Mononuclear cell (primary cell): ENCODE measurements around the gene KRTAP5-3. TPM values are rescaled to one million over a fixed set of nuclear protein-coding genes. Genes with fewer than 3 reads are reported as not detected.
"Not testable (repeated sequence)": the region's sequence is repeated elsewhere in the genome, so short reads cannot be mapped to it uniquely, and the experiment has no call there.

ENCODE experiments used
- H3K27me3 ChIP-seq: 2 replicates; pipeline ENCODE4 v1.6.0; 2011; ENCODE audit warnings: low read length, control low read depth; ENCODE audit not compliant: insufficient read depth
- H3K4me1 ChIP-seq: 2 replicates; pipeline ENCODE4 v1.5.1; 2011; ENCODE audit warnings: mild to moderate bottlenecking, low read length, control low read depth; ENCODE audit not compliant: insufficient read depth
- H3K4me3 ChIP-seq: 2 replicates; pipeline ENCODE4 v1.5.1; 2011; ENCODE audit warnings: mild to moderate bottlenecking, low read length, moderate library complexity
- H3K9me3 ChIP-seq: 2 replicates; pipeline ENCODE4 v1.5.1; 2011; ENCODE audit warnings: low read depth, mild to moderate bottlenecking, control low read depth, low read length
- total RNA-seq: library from RNA; depleted of rRNA; stranded (reverse); fragments of >200 nt; gene quantifications from one replicate; pipeline ENCODE4 v1.2.3, GENCODE V29; 2012

Gene KRTAP5-3
- total RNA-seq, 1 donor, result not detected

- Histone ChIP-seq H3K27me3 (peaks cover 11% of the 10 kb centered on the region), H3K4me1 (peaks cover 22% of the 10 kb centered on the region)
- H3K9me3 ChIP-seq, H3K4me3 ChIP-seq: not testable (repeated sequence)
Measured at GRCh38 chr11:1589191-1589963, 18.9 kb downstream of the KRTAP5-3 start.

GRCh38 chr11:1586699-1587098 is 21.6 kb downstream of the KRTAP5-3 start:
- H3K9me3 ChIP-seq, result no peaks in the 10 kb centered on the region
- no peak overlapping the region for H3K4me3 ChIP-seq
- H3K27me3 ChIP-seq, result peaks cover 6% of the 10 kb centered on the region
- H3K4me1 ChIP-seq, result peaks cover 22% of the 10 kb centered on the region

GRCh38 chr11:1584661-1585370 is 23.4 kb downstream of the KRTAP5-3 start, which contains the start of gene KRTAP5-1:
KRTAP5-1 (minus strand) TSS chr11:1585283; CDS start chr11:1585249, 34 bp downstream.
- H3K4me1 ChIP-seq, result peaks cover 21% of the 10 kb centered on the region
- H3K9me3 ChIP-seq, H3K4me3 ChIP-seq, H3K27me3 ChIP-seq: not testable (repeated sequence)

- not testable (repeated sequence) for H3K9me3 ChIP-seq, H3K4me1 ChIP-seq, H3K27me3 ChIP-seq, H3K4me3 ChIP-seq
Measured at GRCh38 chr11:1582909-1583308, 25.4 kb downstream of the KRTAP5-3 start.

GRCh38 chr11:1581976-1582375 is 26.3 kb downstream of the KRTAP5-3 start:
- Histone ChIP-seq H3K4me1 (no peaks in the 10 kb centered on the region), H3K4me3 (no peak overlapping the region), H3K27me3 (peaks cover 6% of the 10 kb centered on the region), H3K9me3 (no peaks in the 10 kb centered on the region)

- peaks cover 14% of the 10 kb centered on the region for H3K4me1 ChIP-seq
- peaks cover 18% of the 10 kb centered on the region for H3K27me3 ChIP-seq
- no peak overlapping the region for H3K4me3 ChIP-seq
- H3K9me3 ChIP-seq, result no peaks in the 10 kb centered on the region
Measured at GRCh38 chr11:1576825-1577224, 31.4 kb downstream of the KRTAP5-3 start.

- H3K4me1 ChIP-seq, result peaks cover 20% of the 10 kb centered on the region
- peaks cover 22% of the 10 kb centered on the region for H3K27me3 ChIP-seq
- H3K9me3 ChIP-seq, H3K4me3 ChIP-seq: not testable (repeated sequence)
Measured at GRCh38 chr11:1575756-1576155, 32.5 kb downstream of the KRTAP5-3 start.

- H3K4me3 ChIP-seq, result no peak overlapping the region
- H3K27me3 ChIP-seq, result peaks cover 30% of the 10 kb centered on the region
- H3K9me3 ChIP-seq, result no peaks in the 10 kb centered on the region
- peaks cover 25% of the 10 kb centered on the region for H3K4me1 ChIP-seq
Measured at GRCh38 chr11:1574933-1575242, 33.4 kb downstream of the KRTAP5-3 start.

GRCh38 chr11:1574238-1574932 is 33.9 kb downstream of the KRTAP5-3 start:
- Histone ChIP-seq H3K27me3 (peaks cover 30% of the 10 kb centered on the region), H3K4me3 (peak overlapping the region; percentile 27), H3K9me3 (no peaks in the 10 kb centered on the region), H3K4me1 (peaks cover 25% of the 10 kb centered on the region)

GRCh38 chr11:1573903-1574237 is 34.4 kb downstream of the KRTAP5-3 start:
- Histone ChIP-seq H3K4me1 (peaks cover 25% of the 10 kb centered on the region), H3K9me3 (no peaks in the 10 kb centered on the region), H3K27me3 (peaks cover 30% of the 10 kb centered on the region), H3K4me3 (peak overlapping the region; percentile 27)

- Histone ChIP-seq H3K4me3 (peak overlapping the region; percentile 35), H3K9me3 (no peaks in the 10 kb centered on the region), H3K4me1 (peaks cover 25% of the 10 kb centered on the region), H3K27me3 (peaks cover 30% of the 10 kb centered on the region)
Measured at GRCh38 chr11:1573077-1573902, 35.0 kb downstream of the KRTAP5-3 start.

GRCh38 chr11:1572197-1573076 is 35.8 kb downstream of the KRTAP5-3 start, which contains the start of gene DUSP8:
DUSP8 (minus strand) TSS chr11:1572271; CDS start chr11:1565826, 6,445 bp downstream.
- Histone ChIP-seq H3K9me3 (no peaks in the 10 kb centered on the region), H3K27me3 (peaks cover 30% of the 10 kb centered on the region), H3K4me3 (peak within 1 kb of the TSS; percentile 35), H3K4me1 (peaks cover 25% of the 10 kb centered on the region)

GRCh38 chr11:1571760-1572196 is 36.5 kb downstream of the KRTAP5-3 start:
- peak overlapping the region; percentile 20 for H3K4me3 ChIP-seq
- no peaks in the 10 kb centered on the region for H3K9me3 ChIP-seq
- peaks cover 30% of the 10 kb centered on the region for H3K27me3 ChIP-seq
- H3K4me1 ChIP-seq, result peaks cover 25% of the 10 kb centered on the region
